Retinal pigment epithelial cell (primary cell): Measurements from ENCODE around the gene NKAIN4.

ENCODE experiments used
- DNase-seq: peaks from one replicate; pipeline ENCODE4 v3.0.0-alpha.2; 2010; ENCODE audit warnings: low read depth
- H3K4me3 ChIP-seq: 2 replicates; pipeline ENCODE4 v1.5.1; 2011; ENCODE audit warnings: mild to moderate bottlenecking, low read length, control low read depth, moderate library complexity
- TF ChIP-seq, protein P1 (sequence below): conservative IDR thresholded peaks from 2 replicates; pipeline ENCODE4 v1.5.1; 2011; ENCODE audit warnings: low read depth, low read length, control low read depth, inconsistent platforms

NKAIN4 gene

DNA sequence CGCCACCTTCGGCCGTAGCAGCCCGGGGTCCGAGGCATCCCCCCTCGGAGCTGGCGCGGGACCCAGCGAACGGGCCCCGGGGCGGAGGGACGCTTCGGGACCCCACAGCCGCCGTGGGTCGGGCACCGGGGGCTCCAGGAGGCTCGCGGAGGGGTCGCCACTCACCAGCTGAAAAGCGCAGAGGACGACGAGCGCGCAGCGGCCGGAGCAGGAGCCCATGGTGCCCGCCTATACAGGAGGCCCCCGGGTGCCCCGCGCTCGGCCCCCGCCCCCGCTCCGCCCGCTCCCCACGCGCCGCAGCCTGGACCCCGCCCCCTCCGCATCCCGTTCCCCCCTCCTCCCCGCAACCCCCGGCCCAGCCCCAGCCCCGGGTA lies at the start of gene NKAIN4:
TSS of gene NKAIN4 (minus strand) at position 232 of the 374 bp plus-strand sequence. CDS start at position 219, 13 bp downstream.
- H3K4me3 ChIP-seq = peak within 1 kb of the TSS; percentile 32
- no peak for DNase-seq
- TF ChIP-seq, protein P1, sequence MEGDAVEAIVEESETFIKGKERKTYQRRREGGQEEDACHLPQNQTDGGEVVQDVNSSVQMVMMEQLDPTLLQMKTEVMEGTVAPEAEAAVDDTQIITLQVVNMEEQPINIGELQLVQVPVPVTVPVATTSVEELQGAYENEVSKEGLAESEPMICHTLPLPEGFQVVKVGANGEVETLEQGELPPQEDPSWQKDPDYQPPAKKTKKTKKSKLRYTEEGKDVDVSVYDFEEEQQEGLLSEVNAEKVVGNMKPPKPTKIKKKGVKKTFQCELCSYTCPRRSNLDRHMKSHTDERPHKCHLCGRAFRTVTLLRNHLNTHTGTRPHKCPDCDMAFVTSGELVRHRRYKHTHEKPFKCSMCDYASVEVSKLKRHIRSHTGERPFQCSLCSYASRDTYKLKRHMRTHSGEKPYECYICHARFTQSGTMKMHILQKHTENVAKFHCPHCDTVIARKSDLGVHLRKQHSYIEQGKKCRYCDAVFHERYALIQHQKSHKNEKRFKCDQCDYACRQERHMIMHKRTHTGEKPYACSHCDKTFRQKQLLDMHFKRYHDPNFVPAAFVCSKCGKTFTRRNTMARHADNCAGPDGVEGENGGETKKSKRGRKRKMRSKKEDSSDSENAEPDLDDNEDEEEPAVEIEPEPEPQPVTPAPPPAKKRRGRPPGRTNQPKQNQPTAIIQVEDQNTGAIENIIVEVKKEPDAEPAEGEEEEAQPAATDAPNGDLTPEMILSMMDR = no peak

DNA sequence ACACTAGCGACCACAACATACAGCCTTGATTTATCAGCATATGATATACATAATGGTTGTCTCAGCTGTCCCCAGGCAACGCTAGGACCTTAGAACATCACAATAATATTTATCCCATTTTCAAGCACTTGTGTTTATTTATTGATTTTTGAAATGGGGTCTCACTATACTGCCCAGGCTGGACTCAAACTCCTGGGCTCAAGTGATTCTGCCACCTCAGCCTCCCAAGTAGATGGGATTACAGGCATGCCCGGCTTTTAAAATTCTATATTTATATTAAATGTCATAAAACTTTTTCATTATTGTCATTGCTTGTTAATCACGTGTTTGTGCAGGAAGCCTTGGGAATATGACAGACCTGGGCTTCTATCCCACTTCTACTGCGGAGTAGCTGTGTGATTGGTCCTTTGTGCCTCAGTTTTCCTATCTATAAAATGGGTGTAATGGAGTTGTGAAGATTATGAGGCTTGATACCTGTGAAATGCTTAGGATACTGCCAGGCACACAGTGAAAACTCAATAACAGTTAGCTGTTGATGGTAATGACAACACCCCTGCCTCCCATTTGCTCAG lies 48.9 kb upstream of the NKAIN4 start:
- no peak overlapping the region for H3K4me3 ChIP-seq
- no peak for DNase-seq
- TF ChIP-seq, protein P1 = no peak

DNA sequence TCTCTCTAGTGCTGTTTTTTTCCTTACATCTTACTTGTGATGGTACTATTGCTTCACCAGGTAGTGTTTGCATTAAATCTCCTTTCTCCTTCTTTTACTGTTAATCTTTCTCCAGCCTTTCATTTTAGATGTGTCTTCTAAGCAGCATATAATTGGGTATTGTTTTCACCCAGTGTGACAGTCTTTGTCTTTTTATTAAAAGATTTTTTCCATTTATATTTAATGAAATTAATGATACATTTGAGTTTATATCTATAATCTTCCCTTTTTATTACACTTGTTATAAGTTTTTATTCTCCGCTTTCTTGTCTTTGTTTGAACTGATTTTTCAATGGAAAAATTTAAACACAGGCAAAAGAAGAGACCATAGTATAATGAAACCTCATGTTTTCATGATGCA lies 47.4 kb upstream of the NKAIN4 start:
- TF ChIP-seq, protein P1 = no peak
- no peak for DNase-seq
- no peak overlapping the region for H3K4me3 ChIP-seq

DNA sequence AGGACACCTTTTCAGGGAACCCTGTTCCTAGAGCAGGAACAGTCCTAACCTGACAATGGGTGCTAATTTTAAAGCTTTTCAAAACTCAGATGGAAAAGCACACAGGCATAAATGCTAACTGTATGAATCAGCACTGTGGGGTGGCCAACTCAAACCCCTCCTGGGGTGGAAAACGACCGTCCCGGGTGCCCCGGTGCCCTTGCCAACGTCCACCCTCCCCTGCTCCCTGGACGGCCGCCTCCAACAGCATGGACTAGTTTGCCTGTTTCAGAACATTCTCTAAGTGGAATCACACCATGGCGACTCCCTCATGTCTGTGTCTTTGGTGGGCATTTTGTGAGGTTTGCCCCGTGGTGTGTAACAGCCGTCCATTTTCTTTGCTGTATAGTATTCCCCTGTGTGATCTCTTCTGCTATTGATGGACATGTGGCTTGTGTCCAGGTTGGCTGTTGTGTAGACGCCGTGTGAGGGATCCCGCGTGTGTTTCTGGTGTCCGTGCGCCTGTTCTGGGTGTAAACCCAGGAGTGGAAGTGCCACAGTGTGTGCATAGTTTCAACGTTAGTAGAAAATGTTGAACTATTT lies 44.6 kb upstream of the NKAIN4 start:
- H3K4me3 ChIP-seq = no peak overlapping the region
- TF ChIP-seq, protein P1 = no peak
- DNase-seq = no peak

DNA sequence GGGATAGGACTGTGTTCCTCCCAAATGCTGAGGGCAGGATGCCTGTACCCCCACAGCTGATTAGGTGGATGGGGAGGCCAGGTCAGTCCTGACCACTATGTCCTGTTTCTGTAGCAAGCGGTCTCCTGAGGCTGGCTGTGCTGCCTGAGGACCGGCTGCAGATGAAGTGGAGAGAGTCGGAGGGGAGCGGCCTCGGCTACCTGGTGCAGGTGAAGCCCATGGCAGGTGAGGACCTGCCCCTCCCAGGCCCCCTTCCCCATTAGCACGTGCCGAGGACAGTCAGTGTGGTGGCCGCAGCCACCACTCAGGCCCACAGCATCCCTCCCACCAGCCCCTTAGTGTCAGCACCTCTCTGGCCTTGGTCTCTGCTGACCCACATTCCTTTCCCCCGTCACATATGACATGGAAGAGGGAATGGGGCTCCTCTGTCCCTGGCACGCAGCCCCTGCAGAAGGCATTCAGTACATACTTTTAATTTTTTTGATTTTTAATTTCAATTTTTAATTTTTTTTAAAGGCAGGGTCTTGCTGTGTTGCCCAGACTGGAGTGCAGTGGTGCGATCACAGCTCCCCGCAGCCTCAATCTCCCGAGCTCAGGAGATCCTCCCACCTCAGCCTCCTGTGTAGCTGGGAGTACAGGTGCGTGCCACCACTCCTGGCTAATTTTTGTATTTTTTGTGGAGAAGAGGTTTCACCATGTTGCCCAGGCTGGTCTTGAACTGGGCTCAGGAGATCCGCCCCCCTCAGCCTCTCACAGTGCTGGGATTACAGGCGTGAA lies 43.7 kb upstream of the NKAIN4 start:
- DNase-seq = no peak
- TF ChIP-seq, protein P1 = no peak
- no peak overlapping the region for H3K4me3 ChIP-seq

DNA sequence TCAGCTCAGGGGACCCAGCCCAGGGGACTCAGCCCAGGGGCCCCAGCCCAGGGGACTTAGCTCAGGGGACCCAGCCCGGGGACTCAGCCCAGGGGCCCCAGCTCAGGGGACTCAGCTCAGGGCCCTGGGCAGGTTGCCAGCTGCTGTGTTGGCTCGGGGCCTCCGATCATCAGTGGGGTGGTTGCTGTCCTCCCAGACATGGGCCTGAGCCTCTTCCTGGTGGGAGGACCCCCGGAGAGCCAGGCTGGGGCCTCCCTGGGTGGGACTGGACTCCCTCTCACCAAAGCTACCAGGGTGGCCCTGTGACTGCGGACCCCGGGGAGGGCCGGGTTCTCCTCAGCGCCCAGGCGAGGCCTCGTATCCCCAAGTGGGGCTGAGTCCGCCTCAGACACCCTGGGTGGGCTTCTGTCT lies 43.1 kb upstream of the NKAIN4 start:
- no peak overlapping the region for H3K4me3 ChIP-seq
- TF ChIP-seq, protein P1 = no peak
- DNase-seq = no peak
